Retinal pigment epithelial cell (primary cell): ENCODE measurements around the gene C9.

ENCODE experiments used
- DNase-seq: peaks from one replicate; pipeline ENCODE4 v3.0.0-alpha.2; 2010; ENCODE audit warnings: low read depth
- H3K4me3 ChIP-seq: 2 replicates; pipeline ENCODE4 v1.5.1; 2011; ENCODE audit warnings: mild to moderate bottlenecking, low read length, control low read depth, moderate library complexity
- TF ChIP-seq, protein P1 (sequence below): conservative IDR thresholded peaks from 2 replicates; pipeline ENCODE4 v1.5.1; 2011; ENCODE audit warnings: low read depth, low read length, control low read depth, inconsistent platforms

The C9 gene

DNA sequence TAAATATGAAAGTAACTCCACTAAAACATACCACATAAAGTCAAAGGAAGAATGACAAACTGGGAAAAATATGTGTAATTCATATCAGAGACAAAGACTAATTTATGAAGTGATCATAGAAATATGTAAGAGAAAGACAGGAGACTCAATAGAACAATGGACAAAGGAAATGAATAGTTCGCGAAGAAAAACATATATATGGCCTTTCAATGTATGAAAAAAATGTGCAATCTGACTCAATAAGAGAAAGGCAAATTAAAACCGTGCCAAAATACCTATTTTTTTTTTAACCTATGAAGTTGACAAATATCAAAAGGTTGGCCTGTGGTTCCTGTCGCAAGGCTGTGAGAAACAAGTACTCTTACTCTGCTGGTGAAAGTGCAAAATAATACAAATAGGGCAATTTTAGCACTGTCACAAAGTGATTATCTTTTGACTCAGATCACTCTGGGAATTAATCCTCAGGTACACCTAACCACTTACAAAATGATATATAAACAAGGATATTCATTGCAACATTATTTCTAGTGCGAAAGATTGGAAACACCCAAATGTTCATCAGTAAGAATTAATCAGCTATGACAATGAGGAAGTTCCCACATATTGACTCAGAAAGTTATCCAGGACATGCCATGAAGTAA lies 3.7 kb downstream of the C9 start:
- TF ChIP-seq, protein P1, sequence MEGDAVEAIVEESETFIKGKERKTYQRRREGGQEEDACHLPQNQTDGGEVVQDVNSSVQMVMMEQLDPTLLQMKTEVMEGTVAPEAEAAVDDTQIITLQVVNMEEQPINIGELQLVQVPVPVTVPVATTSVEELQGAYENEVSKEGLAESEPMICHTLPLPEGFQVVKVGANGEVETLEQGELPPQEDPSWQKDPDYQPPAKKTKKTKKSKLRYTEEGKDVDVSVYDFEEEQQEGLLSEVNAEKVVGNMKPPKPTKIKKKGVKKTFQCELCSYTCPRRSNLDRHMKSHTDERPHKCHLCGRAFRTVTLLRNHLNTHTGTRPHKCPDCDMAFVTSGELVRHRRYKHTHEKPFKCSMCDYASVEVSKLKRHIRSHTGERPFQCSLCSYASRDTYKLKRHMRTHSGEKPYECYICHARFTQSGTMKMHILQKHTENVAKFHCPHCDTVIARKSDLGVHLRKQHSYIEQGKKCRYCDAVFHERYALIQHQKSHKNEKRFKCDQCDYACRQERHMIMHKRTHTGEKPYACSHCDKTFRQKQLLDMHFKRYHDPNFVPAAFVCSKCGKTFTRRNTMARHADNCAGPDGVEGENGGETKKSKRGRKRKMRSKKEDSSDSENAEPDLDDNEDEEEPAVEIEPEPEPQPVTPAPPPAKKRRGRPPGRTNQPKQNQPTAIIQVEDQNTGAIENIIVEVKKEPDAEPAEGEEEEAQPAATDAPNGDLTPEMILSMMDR = no peak
- no peak for DNase-seq
- H3K4me3 ChIP-seq = no peak overlapping the region

DNA sequence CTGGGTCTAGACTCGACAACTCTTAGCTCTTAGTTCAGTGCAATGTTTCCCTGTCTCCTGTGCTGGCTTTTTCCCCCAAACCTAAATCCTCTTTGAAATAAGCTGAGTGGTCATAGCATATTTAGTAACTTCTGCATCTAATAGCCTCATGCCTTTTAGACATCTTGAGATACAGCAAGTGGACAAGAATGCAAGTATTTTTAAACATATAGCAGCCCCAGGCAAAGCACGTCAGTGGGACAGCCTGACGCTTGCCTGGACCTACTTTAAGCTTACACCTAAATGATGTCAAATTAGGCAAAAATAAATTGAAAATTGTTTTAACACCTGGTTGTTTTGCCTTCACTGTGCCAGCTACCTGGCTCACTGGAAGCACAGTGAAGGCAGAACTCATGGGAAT lies 8.0 kb downstream of the C9 start:
- TF ChIP-seq, protein P1 = no peak
- no peak overlapping the region for H3K4me3 ChIP-seq
- no peak for DNase-seq

DNA sequence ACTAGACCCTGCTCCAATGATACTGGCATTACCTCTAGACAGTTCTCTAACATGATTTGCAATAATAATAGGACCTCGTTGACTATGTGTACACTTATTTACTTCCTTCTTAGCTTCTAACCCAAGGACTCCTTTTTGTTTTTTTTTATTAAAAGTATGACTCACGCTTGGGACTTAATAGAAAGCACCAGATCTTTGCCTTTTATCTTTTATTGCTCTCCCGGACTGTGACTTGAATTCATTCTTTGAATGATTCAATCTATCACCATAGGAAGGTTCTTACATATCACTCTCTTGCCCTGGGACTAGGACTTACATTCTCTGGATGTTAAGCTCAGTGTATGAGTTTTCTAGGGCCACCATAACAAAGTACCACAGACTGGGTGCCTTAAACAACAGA lies 9.0 kb downstream of the C9 start:
- DNase-seq = no peak
- H3K4me3 ChIP-seq = no peak overlapping the region
- TF ChIP-seq, protein P1 = no peak

DNA sequence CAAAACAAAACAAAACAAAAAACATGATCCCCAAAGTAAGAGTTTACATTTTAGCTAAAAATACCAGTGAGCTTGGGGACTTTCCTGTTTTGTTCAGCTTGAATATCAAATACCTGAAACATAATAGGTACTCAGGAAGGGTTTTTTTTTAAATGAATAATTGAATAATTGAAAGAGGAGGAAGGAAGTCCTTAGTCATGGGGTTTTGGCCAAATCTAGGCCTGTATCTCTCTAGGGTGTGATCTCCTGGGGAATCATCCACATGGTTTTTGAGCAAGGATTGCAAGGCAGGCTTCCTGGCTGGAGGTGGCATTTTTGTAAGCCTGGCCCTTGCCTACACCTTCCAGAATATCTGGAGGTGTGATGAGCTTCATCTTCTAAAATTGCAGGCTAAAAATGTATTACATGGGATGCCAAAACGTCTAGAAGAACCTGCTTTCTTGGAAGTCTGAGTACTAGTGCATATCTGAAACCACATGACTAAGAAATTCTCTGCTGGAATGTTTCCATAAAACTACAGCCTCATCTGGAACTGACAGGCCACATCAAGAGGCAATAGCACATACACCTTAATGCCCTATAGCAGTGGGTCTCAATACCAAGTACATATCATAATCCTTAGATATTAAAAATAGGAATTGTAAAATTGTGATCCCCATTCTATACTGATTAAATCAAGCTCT lies 10.4 kb downstream of the C9 start:
- no peak for DNase-seq
- H3K4me3 ChIP-seq = no peak overlapping the region
- TF ChIP-seq, protein P1 = no peak

DNA sequence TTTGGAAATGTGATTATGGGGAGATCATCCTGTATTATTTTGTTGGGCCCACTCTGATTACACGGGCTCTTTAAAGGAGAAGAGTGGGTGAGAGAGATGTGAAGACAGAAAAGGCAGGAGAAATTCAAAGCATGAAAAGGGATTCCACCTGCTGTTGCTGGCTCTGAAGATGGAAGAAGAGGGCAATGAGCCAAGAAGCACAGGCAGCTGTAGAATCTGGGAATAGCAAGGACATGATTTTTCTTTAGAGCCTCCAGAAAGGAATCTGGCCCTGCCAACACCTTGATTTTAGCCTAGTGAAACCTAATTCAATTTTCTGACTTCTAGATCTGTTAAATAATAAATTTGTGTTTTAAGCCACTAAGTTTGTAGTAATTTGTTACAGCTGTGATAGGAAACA lies 11.3 kb downstream of the C9 start:
- DNase-seq = no peak
- TF ChIP-seq, protein P1 = no peak
- H3K4me3 ChIP-seq = no peak overlapping the region

DNA sequence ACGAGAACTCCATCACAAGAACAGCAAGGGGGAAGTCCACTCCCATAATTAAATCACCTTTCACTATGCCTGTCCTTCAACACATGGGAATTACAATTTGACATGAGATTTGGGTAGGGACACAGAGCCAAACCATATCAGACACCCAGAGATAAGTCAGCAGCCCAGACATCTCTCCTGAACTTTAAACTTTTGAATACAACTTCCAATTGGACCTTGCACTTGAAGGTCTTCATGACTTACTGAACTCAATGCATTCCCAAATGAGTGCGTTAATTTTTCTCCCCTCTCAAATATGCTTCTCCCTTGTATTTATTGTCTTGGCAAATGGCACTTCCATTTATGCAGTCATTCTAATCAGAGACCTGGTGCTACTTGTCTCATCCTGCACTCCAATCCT lies 12.1 kb downstream of the C9 start:
- DNase-seq = no peak
- TF ChIP-seq, protein P1 = no peak
- H3K4me3 ChIP-seq = no peak overlapping the region

DNA sequence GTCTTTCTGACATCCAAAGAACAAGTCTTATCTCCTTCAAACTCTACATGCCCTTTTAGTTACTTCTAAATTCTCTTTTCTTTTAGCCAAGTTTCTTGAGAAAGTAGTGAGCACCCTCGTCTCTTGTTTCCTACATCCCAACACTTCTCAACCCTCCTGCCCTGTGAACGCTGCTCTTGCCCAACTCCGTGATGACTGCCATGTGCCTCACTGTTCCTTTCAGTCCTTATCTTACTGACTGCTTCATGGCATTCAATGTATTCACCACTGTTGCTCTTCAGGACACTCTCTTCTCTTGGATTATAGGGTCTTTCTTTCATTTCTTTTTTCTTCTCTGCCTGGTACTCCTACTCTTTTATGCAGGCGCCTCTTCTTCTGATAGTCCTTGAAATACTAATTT lies 14.8 kb downstream of the C9 start:
- DNase-seq = no peak
- TF ChIP-seq, protein P1 = no peak
- no peak overlapping the region for H3K4me3 ChIP-seq
